ENCODE measurements around the gene OTC. TPM values are rescaled to one million over a fixed set of nuclear protein-coding genes. Genes with fewer than 3 reads are reported as not detected.

Gene OTC
- total RNA-seq, 1 donor from 2014 or later = not detected

DNA sequence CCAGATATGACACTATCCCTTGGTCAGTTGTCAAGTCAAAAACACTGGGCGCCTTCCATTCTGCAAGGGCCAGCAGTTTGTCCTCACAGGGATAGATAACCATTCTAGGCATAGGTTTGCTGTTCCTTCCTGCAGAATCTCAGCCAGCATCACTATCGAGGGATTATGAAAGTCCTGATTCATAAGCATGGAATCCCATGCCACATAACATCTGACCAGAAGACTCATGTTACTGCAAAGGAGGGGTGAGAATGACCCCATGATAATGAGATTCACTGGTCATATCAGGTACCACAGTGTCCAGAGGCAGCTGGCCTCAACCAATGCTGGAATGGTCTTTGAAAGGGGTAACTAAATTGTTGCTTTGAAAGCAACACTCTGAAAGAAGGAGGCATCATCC, 84.7 kb downstream of the OTC start:
- no peak for DNase-seq
- CTCF ChIA-PET = no interaction called here
- H3K27me3 Mint-ChIP-seq = no peaks in the 10 kb centered on the region
- no peaks in the 10 kb centered on the region for H3K36me3 Mint-ChIP-seq (ENCODE audit: low read depth)
- intact Hi-C loops (cut with micrococcal nuclease) = no loop called here
- no peaks in the 10 kb centered on the region for H3K4me1 Mint-ChIP-seq
- POLR2A ChIA-PET = no interaction called here
- no peak for ATAC-seq (ENCODE audit: low read depth)
- TF ChIP-seq CTCF (IDR thresholded peaks at IDR 0.05) = no peak
- H3K9me3 Mint-ChIP-seq = no peaks in the 10 kb centered on the region
- no peak overlapping the region for H3K27ac Mint-ChIP-seq
- H3K4me3 Mint-ChIP-seq = no peak overlapping the region

DNA sequence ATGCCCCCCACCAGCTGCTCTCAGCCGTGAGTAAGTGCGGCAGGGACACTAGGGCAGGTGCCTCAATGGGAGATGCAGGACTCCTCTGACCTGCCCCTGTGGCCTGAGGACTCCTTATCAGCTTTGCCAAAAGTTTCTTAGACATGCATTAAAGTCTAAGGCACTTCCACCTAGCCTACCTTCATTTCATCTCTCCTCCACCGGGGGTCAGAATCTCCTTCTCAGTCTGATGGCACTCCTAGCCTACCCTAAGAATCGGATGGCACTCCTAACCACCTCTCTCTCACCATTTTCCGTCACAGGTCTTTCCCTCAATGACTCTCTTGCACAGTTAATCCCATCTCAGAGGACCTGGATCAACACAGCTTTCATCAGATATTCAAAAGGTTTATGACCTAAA, 85.9 kb downstream of the OTC start:
- no peak for DNase-seq
- no peaks in the 10 kb centered on the region for H3K36me3 Mint-ChIP-seq (ENCODE audit: low read depth)
- no peaks in the 10 kb centered on the region for H3K4me1 Mint-ChIP-seq
- no peak for ATAC-seq (ENCODE audit: low read depth)
- H3K9me3 Mint-ChIP-seq = no peaks in the 10 kb centered on the region
- POLR2A ChIA-PET = no interaction called here
- no peaks in the 10 kb centered on the region for H3K27me3 Mint-ChIP-seq
- CTCF ChIA-PET = no interaction called here
- intact Hi-C loops (cut with micrococcal nuclease) = no loop called here
- H3K4me3 Mint-ChIP-seq = no peak overlapping the region
- TF ChIP-seq CTCF (IDR thresholded peaks at IDR 0.05) = no peak
- H3K27ac Mint-ChIP-seq = no peak overlapping the region

DNA sequence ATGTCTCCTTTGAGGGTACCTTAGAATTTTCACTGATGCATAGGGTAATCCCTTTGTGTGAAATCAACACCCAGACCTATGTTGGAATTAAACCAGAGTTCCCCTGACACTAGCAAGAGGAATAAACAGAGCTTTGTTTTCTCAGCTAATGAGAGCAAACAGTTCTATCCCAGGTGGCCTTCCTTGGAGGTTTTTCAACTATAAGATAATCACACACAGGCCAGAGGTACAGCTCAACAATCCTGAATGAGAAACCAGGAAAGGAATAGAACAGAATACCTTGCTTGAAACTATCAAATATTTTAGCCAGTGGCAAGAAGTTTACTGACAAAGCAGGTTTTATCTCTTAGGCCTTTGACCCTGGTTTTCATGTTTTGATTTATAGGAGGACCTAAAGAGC, 100.2 kb downstream of the OTC start:
- H3K4me1 Mint-ChIP-seq = no peaks in the 10 kb centered on the region
- no peaks in the 10 kb centered on the region for H3K36me3 Mint-ChIP-seq (ENCODE audit: low read depth)
- H3K9me3 Mint-ChIP-seq = no peaks in the 10 kb centered on the region
- intact Hi-C loops (cut with micrococcal nuclease) = no loop called here
- DNase-seq (no peak), ATAC-seq (ENCODE audit: low read depth) (no peak)
- TF ChIP-seq CTCF (IDR thresholded peaks at IDR 0.05) = no peak
- peaks cover 2% of the 10 kb centered on the region for H3K27me3 Mint-ChIP-seq
- no peak overlapping the region for H3K4me3 Mint-ChIP-seq
- no peak overlapping the region for H3K27ac Mint-ChIP-seq
- POLR2A ChIA-PET = no interaction called here
- CTCF ChIA-PET = no interaction called here

DNA sequence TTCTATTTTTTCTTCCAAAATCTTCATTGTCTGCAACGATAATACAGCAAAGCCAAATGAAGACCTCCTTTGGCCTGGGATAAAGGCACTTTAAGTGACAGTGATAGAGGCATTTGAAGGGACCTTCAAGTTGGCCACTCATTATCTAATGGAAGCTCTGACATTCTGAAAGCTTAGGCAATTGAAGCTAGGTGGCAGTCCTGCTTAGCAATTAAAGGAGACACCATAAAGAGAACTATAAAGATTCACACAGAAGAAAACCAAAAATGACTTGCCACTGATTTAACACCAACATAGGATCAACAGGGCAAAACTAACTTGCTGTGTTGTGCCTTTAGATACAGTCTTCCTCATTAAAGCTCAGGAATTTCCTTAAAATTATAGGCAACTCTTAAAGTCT, 105.7 kb downstream of the OTC start:
- H3K36me3 Mint-ChIP-seq (ENCODE audit: low read depth) = no peaks in the 10 kb centered on the region
- no peak for ATAC-seq (ENCODE audit: low read depth)

GRCh38 chrX:38462257-38462656, 109.9 kb downstream of the OTC start:
- TF ChIP-seq CTCF (IDR thresholded peaks at IDR 0.05) = no peak
- DNase-seq (no peak), ATAC-seq (ENCODE audit: low read depth) (no peak)
- intact Hi-C loops (cut with micrococcal nuclease) = no loop called here
- H3K9me3 Mint-ChIP-seq = no peaks in the 10 kb centered on the region
- no peak overlapping the region for H3K27ac Mint-ChIP-seq
- CTCF ChIA-PET = no interaction called here
- H3K27me3 Mint-ChIP-seq = no peaks in the 10 kb centered on the region
- no peak overlapping the region for H3K4me3 Mint-ChIP-seq
- POLR2A ChIA-PET = no interaction called here
- no peaks in the 10 kb centered on the region for H3K4me1 Mint-ChIP-seq
- no peaks in the 10 kb centered on the region for H3K36me3 Mint-ChIP-seq (ENCODE audit: low read depth)

More for the DNA sequence above, 105.7 kb downstream of the OTC start:
- intact Hi-C loops (cut with micrococcal nuclease) = no loop called here
- Mint-ChIP-seq H3K27me3 (peaks cover 2% of the 10 kb centered on the region), H3K9me3 (no peaks in the 10 kb centered on the region), H3K4me1 (no peaks in the 10 kb centered on the region), H3K27ac (no peak overlapping the region), H3K4me3 (no peak overlapping the region)
- POLR2A ChIA-PET = no interaction called here
- DNase-seq = no peak
- TF ChIP-seq CTCF (IDR thresholded peaks at IDR 0.05) = no peak
- CTCF ChIA-PET = no interaction called here

Data from activated B cell treated with CpG ODN at 0.5 μM for 24 hours (primary cell).